Measurements from ENCODE around the gene SERGEF. TPM values are rescaled to one million over a fixed set of nuclear protein-coding genes. Genes with fewer than 3 reads are reported as not detected.

The SERGEF gene
- total and polyA plus RNA-seq, 5 donors from 2014 or later, result 40.4 to 81.5 (median 77.0) TPM

GRCh38 chr11:17766590-17766989 is 246.3 kb downstream of the SERGEF start:
- no peaks in the 10 kb centered on the region for H3K27me3 Mint-ChIP-seq
- no peak overlapping the region for H3K4me3 ChIP-seq (ENCODE audit: low read depth, low read length)
- no peak overlapping the region for H3K27ac ChIP-seq (ENCODE audit: insufficient read depth, low read length, poor library complexity, severe bottlenecking)
- H3K4me1 ChIP-seq (ENCODE audit: control insufficient read depth, insufficient read depth, low read length, poor library complexity, severe bottlenecking), result no peaks in the 10 kb centered on the region
- no peaks in the 10 kb centered on the region for H3K36me3 ChIP-seq (ENCODE audit: control insufficient read depth, insufficient read depth, low read length)
- no peaks in the 10 kb centered on the region for H3K36me3 Mint-ChIP-seq
- no peaks in the 10 kb centered on the region for H3K4me1 Mint-ChIP-seq
- H3K27me3 ChIP-seq (ENCODE audit: control insufficient read depth, insufficient read depth, low read length), result no peaks in the 10 kb centered on the region
- no peaks in the 10 kb centered on the region for H3K9me3 Mint-ChIP-seq
- ATAC-seq (ENCODE audit: low read depth in 2 of 2), result no peak
- H3K4me3 Mint-ChIP-seq, result no peak overlapping the region
- no peak overlapping the region for H3K27ac Mint-ChIP-seq
- no peak for DNase-seq
- H3K9me3 ChIP-seq (ENCODE audit: control insufficient read depth in 2 of 2, low read length in 2 of 2), result no peaks in the 10 kb centered on the region

DNA sequence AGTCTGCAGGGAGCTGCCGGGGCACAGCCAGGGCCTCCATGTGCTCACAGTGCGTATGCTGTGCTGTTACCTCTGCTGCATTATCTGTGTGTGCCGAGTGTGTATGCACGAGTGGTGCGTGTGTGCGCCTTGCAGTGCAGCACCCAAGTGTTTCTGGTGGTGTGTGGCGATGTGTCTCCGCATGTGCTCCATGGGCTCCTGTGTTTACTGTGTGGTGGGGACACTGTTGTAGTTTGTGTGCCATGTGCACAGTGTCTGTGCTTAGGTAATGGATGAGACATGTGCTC is 246.8 kb downstream of the SERGEF start:
- Histone ChIP-seq H3K36me3 (ENCODE audit: control insufficient read depth, insufficient read depth, low read length) (no peaks in the 10 kb centered on the region), H3K4me3 (ENCODE audit: low read depth, low read length) (no peak overlapping the region), H3K27me3 (ENCODE audit: control insufficient read depth, insufficient read depth, low read length) (no peaks in the 10 kb centered on the region), H3K4me1 (ENCODE audit: control insufficient read depth, insufficient read depth, low read length, poor library complexity, severe bottlenecking) (no peaks in the 10 kb centered on the region), H3K9me3 (ENCODE audit: control insufficient read depth in 2 of 2, low read length in 2 of 2) (no peaks in the 10 kb centered on the region), H3K27ac (ENCODE audit: insufficient read depth, low read length, poor library complexity, severe bottlenecking) (no peak overlapping the region)
- H3K4me3 Mint-ChIP-seq, result no peak overlapping the region
- no peaks in the 10 kb centered on the region for H3K4me1 Mint-ChIP-seq
- H3K27me3 Mint-ChIP-seq, result no peaks in the 10 kb centered on the region
- H3K36me3 Mint-ChIP-seq, result no peaks in the 10 kb centered on the region
- no peak for ATAC-seq (ENCODE audit: low read depth in 2 of 2)
- DNase-seq, result no peak
- no peaks in the 10 kb centered on the region for H3K9me3 Mint-ChIP-seq
- H3K27ac Mint-ChIP-seq, result no peak overlapping the region

GRCh38 chr11:17765356-17766072 is 247.3 kb downstream of the SERGEF start:
- no peaks in the 10 kb centered on the region for H3K4me1 Mint-ChIP-seq
- Histone ChIP-seq H3K27ac (ENCODE audit: insufficient read depth, low read length, poor library complexity, severe bottlenecking) (no peak overlapping the region), H3K4me1 (ENCODE audit: control insufficient read depth, insufficient read depth, low read length, poor library complexity, severe bottlenecking) (no peaks in the 10 kb centered on the region), H3K27me3 (ENCODE audit: control insufficient read depth, insufficient read depth, low read length) (no peaks in the 10 kb centered on the region), H3K9me3 (ENCODE audit: control insufficient read depth in 2 of 2, low read length in 2 of 2) (no peaks in the 10 kb centered on the region), H3K4me3 (ENCODE audit: low read depth, low read length) (no peak overlapping the region), H3K36me3 (ENCODE audit: control insufficient read depth, insufficient read depth, low read length) (no peaks in the 10 kb centered on the region)
- no peak for DNase-seq
- ATAC-seq (ENCODE audit: low read depth in 2 of 2), result no peak
- H3K27ac Mint-ChIP-seq, result no peak overlapping the region
- no peaks in the 10 kb centered on the region for H3K27me3 Mint-ChIP-seq
- H3K4me3 Mint-ChIP-seq, result no peak overlapping the region
- no peaks in the 10 kb centered on the region for H3K36me3 Mint-ChIP-seq
- H3K9me3 Mint-ChIP-seq, result no peaks in the 10 kb centered on the region

DNA sequence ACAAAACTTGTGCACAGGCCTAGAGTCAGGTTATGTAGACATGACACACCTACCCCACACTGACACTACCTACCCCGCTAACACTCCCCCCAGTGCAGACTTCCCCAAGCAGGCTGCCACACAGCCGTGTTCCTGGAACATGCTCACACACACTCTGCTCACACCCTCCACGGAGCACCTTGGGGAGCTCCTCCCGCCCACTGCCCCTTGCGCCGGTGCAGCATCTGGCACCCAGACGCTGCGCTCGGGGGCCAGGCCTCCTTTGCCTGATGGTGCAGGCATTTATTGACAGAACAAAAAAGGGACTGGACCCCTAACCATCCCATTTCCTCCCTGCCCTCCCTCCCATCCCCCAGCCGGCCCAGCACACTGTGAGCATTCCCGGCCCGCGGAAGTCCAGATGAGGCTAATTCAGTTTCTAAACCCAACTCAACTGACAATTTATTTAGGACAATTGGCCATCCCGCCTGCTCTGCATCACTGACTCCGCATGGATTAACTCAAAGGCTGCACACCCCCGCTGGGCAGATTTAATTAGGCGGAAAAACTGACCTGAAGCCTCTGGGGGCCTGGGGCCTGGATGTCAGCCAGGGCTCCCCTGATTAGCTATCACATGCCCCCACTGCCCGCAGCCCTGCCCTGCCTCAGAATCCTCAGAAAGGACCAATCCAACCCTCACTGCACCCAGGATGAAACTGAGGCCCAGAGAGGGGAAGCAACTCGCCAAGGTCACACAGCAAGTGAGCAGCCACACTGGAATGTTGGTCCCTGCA is 248.2 kb downstream of the SERGEF start:
- Histone ChIP-seq H3K36me3 (ENCODE audit: control insufficient read depth, insufficient read depth, low read length) (no peaks in the 10 kb centered on the region), H3K4me3 (ENCODE audit: low read depth, low read length) (no peak overlapping the region), H3K27me3 (ENCODE audit: control insufficient read depth, insufficient read depth, low read length) (no peaks in the 10 kb centered on the region), H3K27ac (ENCODE audit: insufficient read depth, low read length, poor library complexity, severe bottlenecking) (no peak overlapping the region), H3K9me3 (ENCODE audit: control insufficient read depth in 2 of 2, low read length in 2 of 2) (no peaks in the 10 kb centered on the region), H3K4me1 (ENCODE audit: control insufficient read depth, insufficient read depth, low read length, poor library complexity, severe bottlenecking) (no peaks in the 10 kb centered on the region)
- Mint-ChIP-seq H3K4me3 (no peak overlapping the region), H3K27ac (no peak overlapping the region), H3K4me1 (no peaks in the 10 kb centered on the region), H3K9me3 (no peaks in the 10 kb centered on the region), H3K27me3 (no peaks in the 10 kb centered on the region), H3K36me3 (no peaks in the 10 kb centered on the region)
- DNase-seq (no peak), ATAC-seq (ENCODE audit: low read depth in 2 of 2) (no peak)

DNA sequence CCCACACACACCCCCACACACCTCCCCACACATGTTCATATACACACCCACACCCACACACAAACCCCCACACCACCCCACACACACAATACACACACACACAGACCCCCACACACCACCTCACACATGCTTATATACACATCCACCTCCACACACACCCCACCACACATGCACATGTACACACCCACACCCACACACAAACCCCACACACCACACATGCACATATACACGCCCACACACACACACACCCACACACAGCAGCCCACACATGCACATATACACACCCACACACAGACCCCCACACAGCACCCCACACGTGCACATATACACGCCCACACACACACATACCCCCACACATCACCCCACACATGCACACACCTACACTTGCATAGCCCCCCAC is 249.1 kb downstream of the SERGEF start:
- no peak for ATAC-seq (ENCODE audit: low read depth in 2 of 2)
- Mint-ChIP-seq H3K36me3 (no peaks in the 10 kb centered on the region), H3K9me3 (no peaks in the 10 kb centered on the region), H3K27me3 (no peaks in the 10 kb centered on the region), H3K4me1 (no peaks in the 10 kb centered on the region), H3K4me3 (no peak overlapping the region), H3K27ac (no peak overlapping the region)
- no peak for DNase-seq
- H3K9me3 ChIP-seq (ENCODE audit: control insufficient read depth in 2 of 2, low read length in 2 of 2), result no peaks in the 10 kb centered on the region
- H3K4me1 ChIP-seq (ENCODE audit: control insufficient read depth, insufficient read depth, low read length, poor library complexity, severe bottlenecking), result no peaks in the 10 kb centered on the region
- no peaks in the 10 kb centered on the region for H3K36me3 ChIP-seq (ENCODE audit: control insufficient read depth, insufficient read depth, low read length)
- no peaks in the 10 kb centered on the region for H3K27me3 ChIP-seq (ENCODE audit: control insufficient read depth, insufficient read depth, low read length)
- no peak overlapping the region for H3K27ac ChIP-seq (ENCODE audit: insufficient read depth, low read length, poor library complexity, severe bottlenecking)
- H3K4me3 ChIP-seq (ENCODE audit: low read depth, low read length), result no peak overlapping the region

DNA sequence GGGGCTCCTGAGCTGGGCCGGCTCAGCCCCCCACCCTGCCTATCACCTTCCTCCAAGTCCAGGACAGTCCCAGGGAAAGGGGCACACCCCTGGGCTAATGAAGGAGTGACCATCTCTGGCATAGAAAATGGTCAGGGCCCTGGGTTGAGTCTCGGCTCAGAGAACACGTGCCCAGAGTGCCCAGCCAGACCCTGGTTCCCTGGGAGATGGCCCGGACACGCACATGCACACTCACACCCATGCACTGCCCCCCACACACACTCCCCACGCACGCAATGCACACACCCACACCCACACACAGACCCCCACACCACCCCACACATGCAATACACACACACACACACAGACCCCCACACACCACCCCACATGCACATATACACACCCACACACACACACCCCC is 249.6 kb downstream of the SERGEF start:
- H3K27me3 ChIP-seq (ENCODE audit: control insufficient read depth, insufficient read depth, low read length), result no peaks in the 10 kb centered on the region
- no peak overlapping the region for H3K27ac ChIP-seq (ENCODE audit: insufficient read depth, low read length, poor library complexity, severe bottlenecking)
- Mint-ChIP-seq H3K9me3 (no peaks in the 10 kb centered on the region), H3K27ac (no peak overlapping the region), H3K4me1 (no peaks in the 10 kb centered on the region), H3K36me3 (no peaks in the 10 kb centered on the region), H3K4me3 (no peak overlapping the region), H3K27me3 (no peaks in the 10 kb centered on the region)
- no peaks in the 10 kb centered on the region for H3K4me1 ChIP-seq (ENCODE audit: control insufficient read depth, insufficient read depth, low read length, poor library complexity, severe bottlenecking)
- ATAC-seq (ENCODE audit: low read depth in 2 of 2), result no peak
- DNase-seq, result no peak
- H3K9me3 ChIP-seq (ENCODE audit: control insufficient read depth in 2 of 2, low read length in 2 of 2), result no peaks in the 10 kb centered on the region
- no peaks in the 10 kb centered on the region for H3K36me3 ChIP-seq (ENCODE audit: control insufficient read depth, insufficient read depth, low read length)
- no peak overlapping the region for H3K4me3 ChIP-seq (ENCODE audit: low read depth, low read length)

- DNase-seq, result no peak
- no peaks in the 10 kb centered on the region for H3K9me3 ChIP-seq (ENCODE audit: control insufficient read depth in 2 of 2, low read length in 2 of 2)
- no peaks in the 10 kb centered on the region for H3K4me1 ChIP-seq (ENCODE audit: control insufficient read depth, insufficient read depth, low read length, poor library complexity, severe bottlenecking)
- no peak overlapping the region for H3K4me3 ChIP-seq (ENCODE audit: low read depth, low read length)
- Mint-ChIP-seq H3K9me3 (no peaks in the 10 kb centered on the region), H3K27me3 (no peaks in the 10 kb centered on the region), H3K36me3 (no peaks in the 10 kb centered on the region), H3K4me1 (no peaks in the 10 kb centered on the region), H3K27ac (no peak overlapping the region), H3K4me3 (peak overlapping the region in 1 of 4 donors; percentile 56)
- no peak overlapping the region for H3K27ac ChIP-seq (ENCODE audit: insufficient read depth, low read length, poor library complexity, severe bottlenecking)
- H3K36me3 ChIP-seq (ENCODE audit: control insufficient read depth, insufficient read depth, low read length), result no peaks in the 10 kb centered on the region
- H3K27me3 ChIP-seq (ENCODE audit: control insufficient read depth, insufficient read depth, low read length), result no peaks in the 10 kb centered on the region
- ATAC-seq (ENCODE audit: low read depth in 2 of 2), result no peak
Measured at GRCh38 chr11:17762309-17762974, 250.4 kb downstream of the SERGEF start.
